Measurements from ENCODE around the gene PARP15.

Gene PARP15

GRCh38 chr3:122609798-122610559 lies 32.5 kb downstream of the PARP15 start:
- in situ Hi-C loops (cut with HindIII; ENCODE audit: low pct_ligation_motif_present, low sequenced_read_pairs) = no loop called here
- Histone ChIP-seq H3K4me3 (ENCODE audit: low read depth, low read length) (no peak overlapping the region), H3K27me3 (replicated peaks) (no peaks in the 10 kb centered on the region), H3K27ac (peak overlapping the region; percentile 84), H3K36me3 (replicated peaks) (no peaks in the 10 kb centered on the region)
- TF ChIP-seq CTCF (IDR thresholded peaks at IDR 0.05; ENCODE audit: low read depth, low read length, missing control alignments) = no peak
- peak; percentile 64 for DNase-seq

GRCh38 chr3:122612696-122613095 lies 35.2 kb downstream of the PARP15 start:
- H3K36me3 ChIP-seq (replicated peaks) = no peaks in the 10 kb centered on the region
- H3K27me3 ChIP-seq (replicated peaks) = no peaks in the 10 kb centered on the region
- in situ Hi-C loops (cut with HindIII; ENCODE audit: low pct_ligation_motif_present, low sequenced_read_pairs) = no loop called here
- no peak overlapping the region for H3K27ac ChIP-seq
- TF ChIP-seq CTCF (IDR thresholded peaks at IDR 0.05; ENCODE audit: low read depth, low read length, missing control alignments) = no peak
- no peak overlapping the region for H3K4me3 ChIP-seq (ENCODE audit: low read depth, low read length)
- peak; percentile 25 for DNase-seq

- no peak overlapping the region for H3K4me3 ChIP-seq (ENCODE audit: low read depth, low read length)
- TF ChIP-seq CTCF (IDR thresholded peaks at IDR 0.05; ENCODE audit: low read depth, low read length, missing control alignments) = no peak
- H3K36me3 ChIP-seq (replicated peaks) = no peaks in the 10 kb centered on the region
- H3K27me3 ChIP-seq (replicated peaks) = no peaks in the 10 kb centered on the region
- peak; percentile 44 for DNase-seq
- in situ Hi-C loops (cut with HindIII; ENCODE audit: low pct_ligation_motif_present, low sequenced_read_pairs) = no loop called here
- no peak overlapping the region for H3K27ac ChIP-seq
Measured at GRCh38 chr3:122615303-122615702, 37.9 kb downstream of the PARP15 start.

- H3K27ac ChIP-seq = no peak overlapping the region
- DNase-seq = no peak
- in situ Hi-C loops (cut with HindIII; ENCODE audit: low pct_ligation_motif_present, low sequenced_read_pairs) = no loop called here
- H3K36me3 ChIP-seq (replicated peaks) = no peaks in the 10 kb centered on the region
- no peak overlapping the region for H3K4me3 ChIP-seq (ENCODE audit: low read depth, low read length)
- TF ChIP-seq CTCF (IDR thresholded peaks at IDR 0.05; ENCODE audit: low read depth, low read length, missing control alignments) = peak; percentile 18
- H3K27me3 ChIP-seq (replicated peaks) = no peaks in the 10 kb centered on the region
Measured at GRCh38 chr3:122618614-122619013, 41.2 kb downstream of the PARP15 start.

- TF ChIP-seq CTCF (IDR thresholded peaks at IDR 0.05; ENCODE audit: low read depth, low read length, missing control alignments) = no peak
- no peak overlapping the region for H3K4me3 ChIP-seq (ENCODE audit: low read depth, low read length)
- in situ Hi-C loops (cut with HindIII; ENCODE audit: low pct_ligation_motif_present, low sequenced_read_pairs) = no loop called here
- no peaks in the 10 kb centered on the region for H3K36me3 ChIP-seq (replicated peaks)
- no peak for DNase-seq
- H3K27me3 ChIP-seq (replicated peaks) = no peaks in the 10 kb centered on the region
- no peak overlapping the region for H3K27ac ChIP-seq
Measured at GRCh38 chr3:122619040-122619439, 41.6 kb downstream of the PARP15 start.

DNA sequence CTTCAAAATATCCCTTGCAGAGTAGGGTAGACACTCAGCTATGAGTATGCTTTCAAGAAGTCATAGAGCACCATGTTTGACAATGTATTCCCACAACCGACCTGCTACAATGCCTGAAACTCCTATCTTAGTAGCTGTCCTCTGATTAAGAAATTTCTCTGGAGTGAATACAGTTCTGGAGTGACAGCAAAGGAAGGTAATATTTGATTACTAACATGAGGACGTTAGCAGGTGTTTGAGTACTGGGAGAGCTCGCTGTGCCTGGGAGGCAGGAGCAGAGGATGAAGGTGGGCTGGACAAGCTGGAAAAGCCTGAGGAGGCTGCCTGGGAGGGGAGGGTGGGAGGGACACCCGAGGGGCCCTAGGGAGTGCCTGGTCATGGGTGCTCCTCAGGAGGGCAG lies 42.9 kb downstream of the PARP15 start:
- H3K36me3 ChIP-seq (replicated peaks) = no peaks in the 10 kb centered on the region
- in situ Hi-C loops (cut with HindIII; ENCODE audit: low pct_ligation_motif_present, low sequenced_read_pairs) = no loop called here
- H3K27ac ChIP-seq = no peak overlapping the region
- DNase-seq = no peak
- H3K27me3 ChIP-seq (replicated peaks) = no peaks in the 10 kb centered on the region
- no peak overlapping the region for H3K4me3 ChIP-seq (ENCODE audit: low read depth, low read length)
- TF ChIP-seq CTCF (IDR thresholded peaks at IDR 0.05; ENCODE audit: low read depth, low read length, missing control alignments) = no peak

Data from brain microvascular endothelial cell (primary cell).